Nephron progenitor cell (in vitro differentiated cells): Measurements from ENCODE around the gene CTNNA2.
A peak's percentile ranks its signal among the peaks of the same experiment; 100 is the strongest.

Experiments
- DNase-seq: peaks from one replicate; pipeline ENCODE4 v3.0.0; 2021
- H3K27ac Mint-ChIP-seq: 2 replicates; pipeline ENCODE4 v1.8.0; 2021; ENCODE audit warnings: mild to moderate bottlenecking, moderate library complexity, mixed read lengths
- H3K27me3 Mint-ChIP-seq: 2 replicates; pipeline ENCODE4 v1.8.0; 2021; ENCODE audit warnings: mild to moderate bottlenecking, low read depth, mixed read lengths; ENCODE audit not compliant: poor library complexity
- H3K36me3 Mint-ChIP-seq: 2 replicates; pipeline ENCODE4 v1.8.0; 2021; ENCODE audit warnings: low read depth, mixed read lengths
- H3K4me1 Mint-ChIP-seq: 2 replicates; pipeline ENCODE4 v1.8.0; 2021; ENCODE audit warnings: mixed read lengths
- H3K4me3 Mint-ChIP-seq: 2 replicates; pipeline ENCODE4 v1.8.0; 2021; ENCODE audit warnings: mild to moderate bottlenecking, moderate library complexity, mixed read lengths
- H3K9me3 Mint-ChIP-seq: 2 replicates; pipeline ENCODE4 v1.8.0; 2021; ENCODE audit warnings: mild to moderate bottlenecking, moderate library complexity, mixed read lengths
- TF ChIP-seq, protein P1 (sequence below): fragments of 200-600 bp; sonication (generic); IDR thresholded peaks from 2 replicates; pipeline ENCODE4 v1.5.0; 2021; ENCODE audit warnings: antibody characterized with exemption

The CTNNA2 gene

GRCh38 chr2:79649531-79649930 is 136.7 kb downstream of the CTNNA2 start:
- no peak for DNase-seq
- Mint-ChIP-seq H3K27me3 (no peaks in the 10 kb centered on the region), H3K4me3 (no peak overlapping the region), H3K36me3 (peaks cover 22% of the 10 kb centered on the region), H3K4me1 (no peaks in the 10 kb centered on the region), H3K27ac (no peak overlapping the region), H3K9me3 (no peaks in the 10 kb centered on the region)
- TF ChIP-seq, protein P1, sequence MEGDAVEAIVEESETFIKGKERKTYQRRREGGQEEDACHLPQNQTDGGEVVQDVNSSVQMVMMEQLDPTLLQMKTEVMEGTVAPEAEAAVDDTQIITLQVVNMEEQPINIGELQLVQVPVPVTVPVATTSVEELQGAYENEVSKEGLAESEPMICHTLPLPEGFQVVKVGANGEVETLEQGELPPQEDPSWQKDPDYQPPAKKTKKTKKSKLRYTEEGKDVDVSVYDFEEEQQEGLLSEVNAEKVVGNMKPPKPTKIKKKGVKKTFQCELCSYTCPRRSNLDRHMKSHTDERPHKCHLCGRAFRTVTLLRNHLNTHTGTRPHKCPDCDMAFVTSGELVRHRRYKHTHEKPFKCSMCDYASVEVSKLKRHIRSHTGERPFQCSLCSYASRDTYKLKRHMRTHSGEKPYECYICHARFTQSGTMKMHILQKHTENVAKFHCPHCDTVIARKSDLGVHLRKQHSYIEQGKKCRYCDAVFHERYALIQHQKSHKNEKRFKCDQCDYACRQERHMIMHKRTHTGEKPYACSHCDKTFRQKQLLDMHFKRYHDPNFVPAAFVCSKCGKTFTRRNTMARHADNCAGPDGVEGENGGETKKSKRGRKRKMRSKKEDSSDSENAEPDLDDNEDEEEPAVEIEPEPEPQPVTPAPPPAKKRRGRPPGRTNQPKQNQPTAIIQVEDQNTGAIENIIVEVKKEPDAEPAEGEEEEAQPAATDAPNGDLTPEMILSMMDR: no peak

DNA sequence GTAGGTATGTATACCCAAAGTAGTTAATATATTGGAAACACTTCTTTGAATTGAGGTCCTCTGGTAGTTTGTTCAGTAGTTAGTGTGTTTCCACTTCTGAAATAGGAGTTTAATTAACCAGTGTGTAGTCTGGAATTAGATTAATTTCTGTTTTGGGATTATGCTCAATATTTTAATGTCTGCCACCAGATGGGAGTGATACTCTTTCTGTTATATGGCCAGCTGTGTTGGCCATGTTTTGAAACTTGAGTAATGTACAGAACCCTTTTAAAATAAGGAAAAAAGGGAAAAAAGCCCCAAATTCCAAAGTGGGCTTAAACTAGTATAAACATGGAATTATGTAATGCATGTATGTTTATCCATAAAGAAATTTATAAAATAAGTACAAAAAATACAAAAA is 147.7 kb downstream of the CTNNA2 start:
- Mint-ChIP-seq H3K9me3 (peaks cover 20% of the 10 kb centered on the region), H3K27ac (no peak overlapping the region), H3K36me3 (peaks cover 5% of the 10 kb centered on the region), H3K4me3 (no peak overlapping the region), H3K4me1 (peaks cover 30% of the 10 kb centered on the region), H3K27me3 (peaks cover 1% of the 10 kb centered on the region)
- TF ChIP-seq, protein P1: no peak
- no peak for DNase-seq

GRCh38 chr2:79665091-79665490 is 152.2 kb downstream of the CTNNA2 start:
- no peak for DNase-seq
- Mint-ChIP-seq H3K36me3 (peaks cover 5% of the 10 kb centered on the region), H3K4me3 (no peak overlapping the region), H3K4me1 (peaks cover 30% of the 10 kb centered on the region), H3K27me3 (no peaks in the 10 kb centered on the region), H3K27ac (no peak overlapping the region), H3K9me3 (peaks cover 6% of the 10 kb centered on the region)
- TF ChIP-seq, protein P1: no peak

- peaks cover 5% of the 10 kb centered on the region for H3K36me3 Mint-ChIP-seq
Observed at GRCh38 chr2:79666430-79666829, 153.6 kb downstream of the CTNNA2 start.

GRCh38 chr2:79669714-79670113 is 156.9 kb downstream of the CTNNA2 start:
- Mint-ChIP-seq H3K4me1 (peaks cover 6% of the 10 kb centered on the region), H3K9me3 (peaks cover 6% of the 10 kb centered on the region), H3K27me3 (no peaks in the 10 kb centered on the region), H3K27ac (no peak overlapping the region), H3K36me3 (peaks cover 5% of the 10 kb centered on the region), H3K4me3 (no peak overlapping the region)
- DNase-seq: no peak
- TF ChIP-seq, protein P1: no peak

More at GRCh38 chr2:79666430-79666829, 153.6 kb downstream of the CTNNA2 start:
- Mint-ChIP-seq H3K27me3 (no peaks in the 10 kb centered on the region), H3K9me3 (peaks cover 6% of the 10 kb centered on the region), H3K4me3 (no peak overlapping the region), H3K4me1 (peaks cover 22% of the 10 kb centered on the region), H3K27ac (no peak overlapping the region)
- DNase-seq: no peak
- TF ChIP-seq, protein P1: no peak

- Mint-ChIP-seq H3K27me3 (no peaks in the 10 kb centered on the region), H3K4me1 (peaks cover 6% of the 10 kb centered on the region), H3K9me3 (peaks cover 1% of the 10 kb centered on the region), H3K27ac (no peak overlapping the region), H3K4me3 (no peak overlapping the region), H3K36me3 (peaks cover under 1% of the 10 kb centered on the region)
- TF ChIP-seq, protein P1: no peak
- peak; percentile 65 for DNase-seq
Observed at GRCh38 chr2:79670198-79670597, 157.3 kb downstream of the CTNNA2 start.
